Suprapubic skin (tissue), 4 donors: Measurements from ENCODE around the gene PSMD14. TPM values are rescaled to one million over a fixed set of nuclear protein-coding genes. Genes with fewer than 3 reads are reported as not detected.

Experiments
- DNase-seq, 2 donors: peaks; one replicate each; pipeline ENCODE4 v3.0.0-alpha.2; 2019; ENCODE audit warnings: low spot score in 2 of 2
- H3K27ac ChIP-seq: fragments of 200-600 bp; sonication (generic); one replicate; pipeline ENCODE4 v1.5.1; 2019
- H3K27me3 ChIP-seq: fragments of 200-600 bp; sonication (generic); one replicate; pipeline ENCODE4 v1.5.1; 2019
- H3K36me3 ChIP-seq: fragments of 200-600 bp; sonication (generic); one replicate; pipeline ENCODE4 v1.5.1; 2019
- H3K4me1 ChIP-seq: fragments of 200-600 bp; sonication (generic); one replicate; pipeline ENCODE4 v1.5.1; 2019
- H3K4me3 ChIP-seq: fragments of 200-600 bp; sonication (generic); one replicate; pipeline ENCODE4 v1.5.1; 2019; ENCODE audit warnings: mild to moderate bottlenecking
- H3K9me3 ChIP-seq: fragments of 200-600 bp; sonication (generic); one replicate; pipeline ENCODE4 v1.5.1; 2019
- EP300 ChIP-seq: sonication (generic); formaldehyde crosslinking; IDR thresholded peaks from one replicate; pipeline ENCODE4 v1.6.1; 2017; ENCODE audit warnings: antibody characterized with exemption
- POLR2A ChIP-seq, 2 donors: fragments of 450-650 bp; IDR thresholded peaks; one replicate each; pipeline ENCODE4 v1.6.1; 2017; ENCODE audit warnings: antibody characterized with exemption in 2 of 2, mild to moderate bottlenecking in 2 of 2, moderate library complexity in 2 of 2
- POLR2AphosphoS5 ChIP-seq, 3 donors: sonication (generic); formaldehyde crosslinking; IDR thresholded peaks; one replicate each; pipeline ENCODE4 v1.6.1; 2017; ENCODE audit warnings: antibody characterized with exemption in 3 of 3
- WGBS: methylation state at CpG from one replicate; pipeline ENCODE4 v1.1.5; 2018; 5-methylcytosine and 5-hydroxymethylcytosine counted together
- total RNA-seq, 4 donors: library from RNA; depleted of rRNA; stranded (reverse); fragments of >200 nt; gene quantifications; one replicate each; pipeline ENCODE4 v1.1.0, GENCODE V29; 2016
- TF ChIP-seq, protein P1 (sequence below), 2 donors: fragments of 200-600 bp in 1 of 2; fragments of 450-650 bp in 1 of 2; sonication (generic) in 1 of 2; IDR thresholded peaks; one replicate each; pipeline ENCODE4 v1.5.1; 2016 to 2019; ENCODE audit warnings: antibody characterized with exemption in 2 of 2, mild to moderate bottlenecking in 1 of 2, moderate library complexity in 1 of 2

PSMD14 gene
- total RNA-seq, 4 donors from 2014 or later = 21.1 to 51.0 (median 50.1) TPM

DNA sequence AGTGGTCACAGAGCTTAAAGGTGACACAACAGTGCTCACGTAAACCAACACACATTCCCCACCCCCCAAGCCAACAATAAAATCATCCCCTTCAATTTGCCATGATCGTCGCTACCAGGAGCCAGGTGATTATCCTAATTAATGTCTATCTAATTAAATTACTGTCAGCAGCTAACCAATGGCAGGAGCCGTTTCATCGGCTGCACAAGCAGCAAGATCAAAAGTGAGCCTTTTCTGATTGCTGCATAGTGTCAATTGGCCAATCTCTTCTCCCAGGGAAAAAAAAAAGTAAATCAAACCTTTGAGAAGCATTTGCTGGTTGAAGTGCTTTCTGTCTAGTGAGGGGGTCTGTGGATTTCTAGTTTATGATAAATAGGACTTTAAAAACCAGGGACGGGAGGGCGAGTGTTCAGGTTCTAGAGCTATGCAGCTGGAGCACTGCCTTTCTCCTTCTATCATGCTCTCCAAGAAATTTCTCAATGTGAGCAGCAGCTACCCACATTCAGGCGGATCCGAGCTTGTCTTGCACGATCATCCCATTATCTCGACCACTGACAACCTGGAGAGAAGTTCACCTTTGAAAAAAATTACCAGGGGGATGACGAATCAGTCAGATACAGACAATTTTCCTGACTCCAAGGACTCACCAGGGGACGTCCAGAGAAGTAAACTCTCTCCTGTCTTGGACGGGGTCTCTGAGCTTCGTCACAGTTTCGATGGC is 107.9 kb downstream of the PSMD14 start, which contains the start of gene TBR1:
Gene TBR1, plus strand, starts transcription at position 311 of the 721 bp plus-strand sequence. Its CDS starts 114 bp downstream, at position 425.
- TF ChIP-seq POLR2AphosphoS5 (IDR thresholded peaks at IDR 0.05) (no peak), POLR2A (IDR thresholded peaks at IDR 0.05) (no peak), EP300 (no peak)
- TF ChIP-seq, protein P1, sequence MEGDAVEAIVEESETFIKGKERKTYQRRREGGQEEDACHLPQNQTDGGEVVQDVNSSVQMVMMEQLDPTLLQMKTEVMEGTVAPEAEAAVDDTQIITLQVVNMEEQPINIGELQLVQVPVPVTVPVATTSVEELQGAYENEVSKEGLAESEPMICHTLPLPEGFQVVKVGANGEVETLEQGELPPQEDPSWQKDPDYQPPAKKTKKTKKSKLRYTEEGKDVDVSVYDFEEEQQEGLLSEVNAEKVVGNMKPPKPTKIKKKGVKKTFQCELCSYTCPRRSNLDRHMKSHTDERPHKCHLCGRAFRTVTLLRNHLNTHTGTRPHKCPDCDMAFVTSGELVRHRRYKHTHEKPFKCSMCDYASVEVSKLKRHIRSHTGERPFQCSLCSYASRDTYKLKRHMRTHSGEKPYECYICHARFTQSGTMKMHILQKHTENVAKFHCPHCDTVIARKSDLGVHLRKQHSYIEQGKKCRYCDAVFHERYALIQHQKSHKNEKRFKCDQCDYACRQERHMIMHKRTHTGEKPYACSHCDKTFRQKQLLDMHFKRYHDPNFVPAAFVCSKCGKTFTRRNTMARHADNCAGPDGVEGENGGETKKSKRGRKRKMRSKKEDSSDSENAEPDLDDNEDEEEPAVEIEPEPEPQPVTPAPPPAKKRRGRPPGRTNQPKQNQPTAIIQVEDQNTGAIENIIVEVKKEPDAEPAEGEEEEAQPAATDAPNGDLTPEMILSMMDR (IDR thresholded peaks at IDR 0.05) = no peak
- no peak within 1 kb of the TSS for H3K27ac ChIP-seq
- H3K9me3 ChIP-seq = no peaks in the 10 kb centered on the region
- peaks cover 76% of the 10 kb centered on the region for H3K27me3 ChIP-seq
- WGBS = 6% methylated on average over 12 of the region's 16 CpGs
- H3K36me3 ChIP-seq = no peaks in the 10 kb centered on the region
- H3K4me1 ChIP-seq = peaks cover 52% of the 10 kb centered on the region
- H3K4me3 ChIP-seq = peak within 1 kb of the TSS; percentile 54
- DNase-seq = no peak

DNA sequence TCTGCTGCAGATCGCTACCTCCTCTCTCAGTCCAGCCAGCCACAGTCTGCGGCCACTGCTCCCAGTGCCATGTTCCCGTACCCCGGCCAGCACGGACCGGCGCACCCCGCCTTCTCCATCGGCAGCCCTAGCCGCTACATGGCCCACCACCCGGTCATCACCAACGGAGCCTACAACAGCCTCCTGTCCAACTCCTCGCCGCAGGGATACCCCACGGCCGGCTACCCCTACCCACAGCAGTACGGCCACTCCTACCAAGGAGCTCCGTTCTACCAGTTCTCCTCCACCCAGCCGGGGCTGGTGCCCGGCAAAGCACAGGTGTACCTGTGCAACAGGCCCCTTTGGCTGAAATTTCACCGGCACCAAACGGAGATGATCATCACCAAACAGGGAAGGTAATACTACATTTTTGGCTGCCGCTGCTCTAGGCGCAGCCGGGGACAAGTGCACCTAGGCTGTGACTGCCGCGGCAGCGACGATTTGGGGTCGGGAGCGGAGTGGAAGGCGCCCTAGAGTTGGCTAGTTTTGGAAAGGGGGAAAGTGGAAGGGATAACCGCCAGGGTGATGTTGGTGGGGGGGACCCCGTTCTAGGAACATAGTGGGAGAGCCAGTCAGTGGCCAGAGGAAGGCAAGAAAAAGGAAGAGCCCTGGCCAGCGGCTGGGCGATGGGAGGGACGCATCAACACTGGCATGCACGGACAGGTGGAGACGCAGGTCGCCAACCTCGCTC is 108.6 kb downstream of the PSMD14 start:
- no peak overlapping the region for H3K27ac ChIP-seq
- WGBS = 10% methylated on average over 31 of the region's 41 CpGs
- H3K4me3 ChIP-seq = peak overlapping the region; percentile 9
- peaks cover 83% of the 10 kb centered on the region for H3K27me3 ChIP-seq
- DNase-seq = no peak
- no peaks in the 10 kb centered on the region for H3K36me3 ChIP-seq
- H3K9me3 ChIP-seq = no peaks in the 10 kb centered on the region
- peaks cover 52% of the 10 kb centered on the region for H3K4me1 ChIP-seq
- TF ChIP-seq POLR2A (IDR thresholded peaks at IDR 0.05) (no peak), EP300 (no peak), POLR2AphosphoS5 (IDR thresholded peaks at IDR 0.05) (no peak)
- TF ChIP-seq, protein P1 (IDR thresholded peaks at IDR 0.05) = no peak

DNA sequence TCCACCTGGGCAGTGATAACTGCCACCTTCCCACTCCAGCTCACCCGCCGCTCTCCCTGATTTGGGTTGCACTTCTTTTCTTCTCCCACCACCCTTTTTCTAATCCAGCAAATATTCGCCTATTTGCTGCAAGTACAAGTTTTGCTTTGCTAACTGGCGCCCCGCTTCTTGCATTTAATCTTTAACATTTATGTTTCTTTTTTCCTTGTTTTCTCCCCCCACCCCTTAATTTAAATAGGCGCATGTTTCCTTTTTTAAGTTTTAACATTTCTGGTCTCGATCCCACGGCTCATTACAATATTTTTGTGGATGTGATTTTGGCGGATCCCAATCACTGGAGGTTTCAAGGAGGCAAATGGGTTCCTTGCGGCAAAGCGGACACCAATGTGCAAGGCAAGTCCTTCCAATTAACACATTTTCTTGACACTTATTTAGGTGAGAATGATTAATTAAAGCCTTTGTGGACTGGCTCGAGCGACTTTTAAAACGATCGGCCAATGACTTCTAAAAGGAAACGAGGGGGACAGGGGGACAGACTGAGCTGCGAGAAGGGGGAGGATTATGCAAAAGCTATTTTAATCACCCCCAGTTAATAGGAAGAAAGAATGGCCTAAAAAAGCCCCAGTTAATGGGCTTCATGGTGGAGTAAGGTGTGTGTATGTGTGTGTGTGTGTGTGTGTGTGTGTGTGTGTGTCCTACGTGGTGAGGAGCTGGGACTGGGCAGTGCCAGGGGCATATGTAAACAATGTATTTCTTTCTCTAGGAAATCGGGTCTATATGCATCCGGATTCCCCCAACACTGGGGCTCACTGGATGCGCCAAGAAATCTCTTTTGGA is 109.4 kb downstream of the PSMD14 start:
- peaks cover 52% of the 10 kb centered on the region for H3K4me1 ChIP-seq
- 18% methylated on average over 21 of the region's 21 CpGs for WGBS
- H3K9me3 ChIP-seq = no peaks in the 10 kb centered on the region
- no peaks in the 10 kb centered on the region for H3K36me3 ChIP-seq
- no peak overlapping the region for H3K27ac ChIP-seq
- TF ChIP-seq, protein P1 (IDR thresholded peaks at IDR 0.05) = no peak
- no peak for TF ChIP-seq EP300
- TF ChIP-seq POLR2AphosphoS5 (IDR thresholded peaks at IDR 0.05) = no peak
- no peak for TF ChIP-seq POLR2A (IDR thresholded peaks at IDR 0.05)
- H3K4me3 ChIP-seq = peak overlapping the region; percentile 9
- peaks cover 91% of the 10 kb centered on the region for H3K27me3 ChIP-seq
- DNase-seq = no peak

DNA sequence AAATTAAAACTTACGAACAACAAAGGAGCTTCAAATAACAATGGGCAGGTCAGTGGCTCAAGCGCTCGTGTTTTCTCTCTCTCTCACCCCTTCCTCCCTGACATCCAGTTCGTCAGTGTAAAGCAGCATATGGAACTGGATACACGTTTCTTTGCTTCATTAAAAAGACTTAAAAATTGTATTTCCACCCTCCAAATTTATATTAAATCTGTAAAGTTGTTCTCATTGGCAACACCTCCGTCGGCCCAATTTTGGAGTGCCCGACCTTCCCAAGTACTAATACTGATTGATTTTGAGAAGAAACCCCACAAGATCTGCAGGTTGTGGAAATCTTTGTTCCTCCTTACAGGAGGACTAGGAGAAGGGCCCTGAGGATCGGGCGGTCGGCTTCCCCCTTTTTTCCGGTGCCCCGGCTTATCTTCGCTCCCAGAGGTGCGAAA is 110.1 kb downstream of the PSMD14 start:
- Histone ChIP-seq H3K4me1 (peaks cover 55% of the 10 kb centered on the region), H3K9me3 (no peaks in the 10 kb centered on the region), H3K27me3 (peaks cover 94% of the 10 kb centered on the region), H3K36me3 (no peaks in the 10 kb centered on the region), H3K27ac (no peak overlapping the region), H3K4me3 (peak overlapping the region; percentile 22)
- no peak for DNase-seq
- WGBS = 8% methylated on average over 13 of the region's 15 CpGs
- TF ChIP-seq POLR2AphosphoS5 (IDR thresholded peaks at IDR 0.05) (no peak), EP300 (no peak), POLR2A (IDR thresholded peaks at IDR 0.05) (no peak)
- TF ChIP-seq, protein P1 (IDR thresholded peaks at IDR 0.05) = no peak
